ENCODE results near the gene GADD45A. TPM values are rescaled to one million over a fixed set of nuclear protein-coding genes. Genes with fewer than 3 reads are reported as not detected.

The GADD45A gene
- total RNA-seq, 1 donor from 2014 or later = 111 TPM

DNA sequence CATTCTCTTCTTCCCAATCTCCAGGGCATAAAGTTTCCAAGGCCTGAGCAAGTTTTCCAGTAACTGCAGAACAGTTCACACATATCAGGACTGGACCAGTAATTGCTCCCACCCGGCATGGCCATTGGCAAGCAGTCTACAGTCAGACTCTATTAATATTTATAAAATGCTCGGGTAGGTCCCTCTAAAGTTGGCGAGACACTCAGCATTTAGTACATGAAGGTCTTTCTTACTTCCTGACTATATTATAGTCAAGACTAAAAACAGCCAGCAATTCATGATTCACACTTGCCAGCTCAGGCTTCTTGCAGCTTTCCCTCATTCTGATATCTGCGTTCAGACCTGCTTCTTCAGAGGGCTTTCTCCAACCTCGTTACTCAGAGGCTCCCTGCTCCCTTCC, 25.4 kb downstream of the GADD45A start:
- peaks cover 0 to 9% of the 10 kb centered on the region in 2 donors for H3K36me3 ChIP-seq
- H3K4me3 ChIP-seq = no peak overlapping the region
- no peak for TF ChIP-seq CTCF (IDR thresholded peaks at IDR 0.05)
- no peaks in the 10 kb centered on the region for H3K27me3 ChIP-seq
- no peaks in the 10 kb centered on the region for H3K9me3 ChIP-seq
- DNase-seq (ENCODE audit: low spot score in 2 of 2) = peak; percentile 15 to 86
- peak overlapping the region; percentile 67 to 80 for H3K27ac ChIP-seq
- H3K4me1 ChIP-seq = peaks cover 30 to 76% of the 10 kb centered on the region in 2 donors
- intact Hi-C loops (cut with DNase I) = no loop called here

DNA sequence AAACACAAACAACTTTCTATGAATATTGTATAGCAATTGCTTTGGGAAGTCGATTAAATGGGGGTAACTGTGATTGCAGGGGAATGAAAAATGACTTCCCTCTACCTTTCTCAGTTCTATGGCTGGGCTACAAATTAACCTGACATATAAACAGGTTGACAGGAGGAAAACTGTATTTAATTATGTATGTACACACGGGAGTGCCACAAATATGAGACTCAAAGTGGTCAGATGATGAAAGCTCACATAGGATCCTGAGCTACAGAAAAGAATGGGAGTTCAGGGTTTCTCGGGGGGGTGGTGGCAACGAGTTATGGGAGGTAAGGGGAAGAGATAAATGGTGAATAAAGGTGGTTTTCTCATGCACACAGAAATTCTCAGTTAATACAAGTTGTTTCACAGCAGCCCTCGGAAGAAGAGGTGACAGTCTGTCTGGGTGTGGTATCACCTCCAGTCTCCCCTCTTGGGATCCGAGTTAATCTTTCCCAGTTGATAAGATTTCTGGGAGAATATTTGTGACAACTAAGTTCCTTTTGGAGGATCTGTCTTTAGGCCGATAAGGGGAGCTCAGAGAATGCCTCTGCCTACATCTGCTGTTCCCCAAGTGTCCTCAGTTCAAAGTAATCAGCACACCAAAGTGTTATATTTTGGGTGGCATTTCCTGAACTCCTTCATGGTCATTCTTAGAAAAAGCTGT, 26.3 kb downstream of the GADD45A start:
- no peaks in the 10 kb centered on the region for H3K27me3 ChIP-seq
- H3K36me3 ChIP-seq = peaks cover 0 to 1% of the 10 kb centered on the region in 2 donors
- H3K4me1 ChIP-seq = peaks cover 29 to 77% of the 10 kb centered on the region in 2 donors
- no peak for TF ChIP-seq CTCF (IDR thresholded peaks at IDR 0.05)
- H3K9me3 ChIP-seq = no peaks in the 10 kb centered on the region
- peak overlapping the region; percentile 67 to 80 for H3K27ac ChIP-seq
- intact Hi-C loops (cut with DNase I) = no loop called here
- H3K4me3 ChIP-seq = no peak overlapping the region
- DNase-seq (ENCODE audit: low spot score in 2 of 2) = no peak

DNA sequence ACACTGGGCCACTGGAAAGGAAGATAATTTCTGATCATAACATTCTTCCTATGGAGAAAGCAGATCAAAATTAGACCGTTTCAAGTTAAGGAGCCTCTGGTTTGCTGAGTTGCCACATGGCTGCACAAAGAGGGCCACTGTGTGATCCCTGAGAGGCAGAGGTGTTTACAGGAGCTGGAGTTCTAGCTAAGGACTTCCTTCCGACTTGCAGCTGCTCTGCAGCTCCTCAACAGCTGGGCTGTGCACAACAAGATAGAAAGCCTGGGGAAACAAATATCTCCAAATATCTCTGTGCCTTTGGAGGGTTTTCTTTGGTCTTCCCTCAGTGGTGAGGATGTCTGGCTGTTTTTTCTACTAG, 26.8 kb downstream of the GADD45A start:
- H3K4me1 ChIP-seq = peaks cover 28 to 80% of the 10 kb centered on the region in 2 donors
- H3K27me3 ChIP-seq = no peaks in the 10 kb centered on the region
- TF ChIP-seq CTCF (IDR thresholded peaks at IDR 0.05) = no peak
- no peaks in the 10 kb centered on the region for H3K9me3 ChIP-seq
- intact Hi-C loops (cut with DNase I) = no loop called here
- H3K4me3 ChIP-seq = no peak overlapping the region
- H3K36me3 ChIP-seq = no peaks in the 10 kb centered on the region
- no peak for DNase-seq (ENCODE audit: low spot score in 2 of 2)
- H3K27ac ChIP-seq = peak overlapping the region; percentile 67 to 80

DNA sequence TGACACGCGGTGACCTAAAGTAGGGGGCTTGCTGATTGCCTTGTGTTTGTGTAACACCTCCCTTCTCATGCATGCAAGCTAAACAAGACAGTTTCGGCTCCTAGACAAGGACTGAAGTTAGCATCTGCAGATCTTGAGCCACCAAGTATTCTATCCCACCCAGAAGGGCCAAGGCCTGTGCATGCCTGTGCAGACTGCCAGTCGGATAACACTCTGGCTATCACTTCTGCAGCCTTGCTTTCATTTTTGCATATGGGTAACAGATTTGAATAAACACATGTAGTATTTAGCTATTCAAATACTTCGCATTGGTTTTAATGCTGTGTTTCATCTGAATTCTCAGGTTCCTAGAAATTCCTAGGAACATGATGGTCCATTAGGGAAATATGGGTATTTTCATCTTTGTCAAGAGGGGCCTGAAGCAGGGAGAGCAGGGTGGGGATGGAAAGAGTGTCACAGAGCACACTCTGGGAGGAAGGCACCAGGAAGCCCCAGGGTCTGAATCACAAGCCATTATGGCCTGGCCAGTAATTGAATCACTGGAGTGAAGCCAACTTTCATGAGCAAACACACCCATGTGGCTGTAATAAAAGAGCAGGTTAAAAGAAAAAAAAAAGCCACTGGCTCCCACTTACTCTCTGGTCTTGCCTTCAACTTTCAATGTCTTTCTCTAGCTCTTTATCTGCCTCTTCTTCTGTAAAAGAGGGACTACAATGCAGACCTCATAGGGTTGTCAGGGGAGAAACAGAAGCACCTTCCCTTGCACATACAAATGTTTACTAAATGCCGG, 28.3 kb downstream of the GADD45A start:
- no peaks in the 10 kb centered on the region for H3K27me3 ChIP-seq
- no peak for DNase-seq (ENCODE audit: low spot score in 2 of 2)
- no peaks in the 10 kb centered on the region for H3K9me3 ChIP-seq
- intact Hi-C loops (cut with DNase I) = no loop called here
- H3K36me3 ChIP-seq = no peaks in the 10 kb centered on the region
- peak overlapping the region; percentile 67 to 80 for H3K27ac ChIP-seq
- no peak overlapping the region for H3K4me3 ChIP-seq
- H3K4me1 ChIP-seq = peaks cover 28 to 74% of the 10 kb centered on the region in 2 donors
- TF ChIP-seq CTCF (IDR thresholded peaks at IDR 0.05) = no peak

DNA sequence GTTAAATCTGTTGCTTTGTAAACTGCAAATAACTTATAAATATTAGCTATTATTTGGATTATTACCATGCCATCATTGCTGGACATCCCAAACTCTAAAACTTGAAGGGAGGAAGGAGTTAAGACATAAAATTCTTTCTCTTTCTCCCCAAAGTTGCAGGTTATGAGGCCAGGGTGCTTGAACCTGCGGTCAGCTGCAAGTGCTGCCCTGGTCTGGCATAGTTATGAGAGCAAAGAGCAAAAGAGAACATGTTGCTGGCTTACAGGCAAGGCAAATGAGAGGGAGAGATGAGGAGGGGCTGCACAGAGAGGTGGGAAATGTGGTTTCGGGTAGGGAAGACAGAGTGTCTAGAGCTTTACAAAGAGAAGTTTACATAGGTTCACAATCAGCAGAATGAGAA, 30.8 kb downstream of the GADD45A start:
- Histone ChIP-seq H3K36me3 (no peaks in the 10 kb centered on the region), H3K9me3 (no peaks in the 10 kb centered on the region), H3K4me1 (peaks cover 23 to 56% of the 10 kb centered on the region in 2 donors), H3K27ac (peak overlapping the region; percentile 50 to 80), H3K4me3 (no peak overlapping the region), H3K27me3 (no peaks in the 10 kb centered on the region)
- intact Hi-C loops (cut with DNase I) = no loop called here
- no peak for DNase-seq (ENCODE audit: low spot score in 2 of 2)
- no peak for TF ChIP-seq CTCF (IDR thresholded peaks at IDR 0.05)
